NCI-H2029 treated with DMSO at 0.1 percent for 48 hours (cell line): ENCODE data around the gene GABBR2.
"Not testable (repeated sequence)": the region's sequence is repeated elsewhere in the genome, so short reads cannot be mapped to it uniquely, and the experiment has no call there.

Source experiments
- DNase-seq: peaks from one replicate; lab custom pipeline; 2025; lab: John Stamatoyannopoulos, UW

GABBR2 gene

DNA sequence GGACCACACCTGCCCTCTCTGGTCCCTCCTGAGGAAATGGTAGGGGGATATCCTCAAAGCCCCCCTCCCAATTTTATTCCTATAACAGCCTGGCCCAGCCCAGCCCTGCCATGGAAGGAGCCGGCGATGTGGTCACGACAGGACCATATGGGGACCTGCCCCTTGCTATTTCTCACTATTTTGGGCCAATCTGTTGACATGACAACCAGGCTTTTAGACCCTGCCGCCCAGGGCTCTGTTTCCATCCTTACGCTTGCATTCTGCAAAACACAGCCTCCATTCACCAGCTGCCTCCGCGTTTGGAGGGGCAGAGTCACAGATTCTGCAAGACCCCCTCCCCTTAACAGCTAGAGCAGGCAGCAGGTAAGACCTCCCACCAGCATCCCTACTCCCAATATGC, 112.2 kb downstream of the GABBR2 start:
- no peak for DNase-seq

DNA sequence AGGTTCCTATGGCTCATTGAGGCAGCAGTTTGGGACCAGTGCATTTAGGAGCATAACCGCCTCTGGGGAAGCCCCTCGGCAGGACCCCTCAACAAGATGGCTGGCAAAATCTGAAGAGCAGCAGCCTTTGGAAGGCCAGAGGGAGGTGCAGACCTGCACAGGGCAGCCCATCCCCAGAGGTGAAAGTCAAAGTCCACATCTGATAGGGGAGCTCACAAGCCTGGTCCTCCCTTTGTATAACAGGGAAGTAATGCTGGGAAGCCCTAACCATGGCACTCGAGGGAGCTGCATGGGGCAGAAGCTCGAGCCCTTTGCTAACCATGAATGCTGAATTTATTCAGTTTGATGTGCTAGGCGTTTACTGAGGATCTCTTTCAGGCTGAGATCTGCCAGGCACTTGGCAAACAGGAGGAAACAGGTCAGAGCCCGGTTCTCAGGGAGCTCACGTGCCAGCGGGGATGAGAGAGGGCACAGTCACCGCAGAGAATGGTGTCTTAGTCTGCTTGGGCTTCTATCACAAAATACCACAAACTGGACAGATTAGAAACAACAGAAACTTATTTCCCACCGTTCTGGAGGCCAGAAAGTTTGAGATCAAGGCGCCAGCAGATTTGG, 114.1 kb downstream of the GABBR2 start:
- no peak for DNase-seq

DNA sequence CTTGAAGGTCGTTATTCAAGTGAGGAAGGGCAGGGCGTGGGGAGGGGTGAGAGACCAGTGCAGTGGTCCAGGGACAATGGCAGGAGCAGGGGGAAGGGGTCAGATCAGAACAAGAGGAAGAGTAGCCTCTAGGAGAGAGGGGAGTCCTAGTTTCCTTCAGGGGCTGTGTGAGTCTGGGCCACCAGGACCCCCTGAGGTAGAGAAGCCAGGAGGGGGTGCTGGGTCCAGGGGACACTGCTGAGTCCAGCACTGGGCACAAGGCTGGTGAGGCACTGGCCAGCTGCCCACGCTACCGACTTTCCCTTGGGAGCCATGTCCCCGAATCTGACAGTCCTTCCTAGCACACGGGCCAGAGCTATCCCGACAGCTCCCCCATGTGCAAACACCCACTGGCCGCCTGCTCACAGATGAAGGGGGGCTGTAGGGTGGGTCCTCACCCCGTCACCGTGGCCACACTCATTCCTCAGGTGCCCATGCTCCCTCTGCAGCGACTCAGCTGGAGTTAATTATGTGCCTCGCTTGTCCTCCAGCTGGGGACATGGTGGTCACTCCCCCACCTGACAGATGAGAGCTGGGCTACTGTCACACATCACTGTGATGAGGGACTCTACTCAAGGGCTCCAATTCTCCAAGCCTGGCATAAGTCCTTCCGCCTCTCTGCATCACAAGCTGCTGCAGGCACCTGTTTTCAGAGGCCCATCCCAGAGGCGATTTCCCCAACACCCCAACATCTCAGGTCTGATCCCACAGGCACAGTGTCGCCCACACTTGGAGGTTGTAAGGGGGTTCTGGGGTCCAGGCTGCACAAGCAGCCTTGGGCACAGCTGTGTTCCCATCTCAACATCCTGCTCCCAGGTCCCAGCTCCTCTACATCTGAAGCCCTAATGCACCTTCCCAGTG, 115.1 kb downstream of the GABBR2 start:
- DNase-seq = no peak

DNA sequence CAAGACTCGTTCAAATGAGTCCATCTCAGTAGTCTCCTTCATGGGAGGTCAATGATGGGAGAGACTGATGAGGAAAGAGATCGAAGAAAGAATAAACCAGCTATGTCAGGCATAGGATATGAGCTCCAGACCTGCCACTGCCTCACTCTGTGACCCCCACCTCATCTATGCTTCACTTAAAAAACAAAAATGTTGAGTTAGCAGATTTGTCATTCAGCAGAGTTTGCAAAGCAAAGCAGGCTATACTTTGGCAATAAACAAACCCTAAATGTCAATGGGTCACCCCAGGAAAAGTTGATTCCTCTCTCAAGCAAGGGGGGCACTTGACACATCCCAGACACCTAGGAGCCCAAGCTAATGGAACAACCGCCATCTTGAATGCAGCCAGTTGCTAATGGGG, 117.0 kb downstream of the GABBR2 start:
- no peak for DNase-seq

DNA sequence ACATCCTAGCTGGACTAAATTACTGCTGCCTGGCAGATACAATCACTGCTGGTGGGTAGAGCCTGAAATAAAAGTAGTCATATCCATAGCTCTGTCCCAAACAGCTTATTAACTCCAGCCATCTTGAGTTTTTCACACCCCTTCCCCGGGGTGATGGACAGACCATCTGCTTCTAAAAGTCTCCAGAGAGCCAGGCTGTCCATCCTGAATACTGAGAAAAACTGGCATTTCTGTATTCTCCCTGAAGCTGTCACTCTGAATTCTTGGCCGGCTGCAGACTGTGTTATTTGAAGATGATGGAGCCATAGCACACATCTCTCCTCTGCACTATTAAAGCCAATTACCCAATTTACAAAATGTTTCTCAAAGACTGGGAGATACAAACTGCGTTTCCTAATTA, 118.6 kb downstream of the GABBR2 start:
- no peak for DNase-seq

DNA sequence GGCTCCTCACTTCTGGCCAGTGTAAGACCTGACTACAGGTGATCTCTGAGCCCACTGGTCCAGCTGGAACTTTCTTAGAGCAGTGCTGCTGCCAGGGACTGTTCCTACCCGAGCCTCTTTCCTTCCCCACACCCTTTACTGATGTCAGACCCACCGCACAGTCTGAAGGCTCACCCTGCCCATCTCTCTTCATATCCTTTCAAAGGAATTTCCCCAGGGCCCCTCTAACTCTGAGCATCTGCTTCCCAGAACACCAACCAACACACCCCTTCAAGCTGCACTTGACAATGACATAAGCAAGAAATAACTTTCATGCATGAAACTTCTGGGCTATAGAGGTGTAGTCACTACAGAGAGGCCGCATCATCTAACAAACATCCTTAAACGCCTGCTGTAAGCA, 119.6 kb downstream of the GABBR2 start:
- DNase-seq = no peak

DNA sequence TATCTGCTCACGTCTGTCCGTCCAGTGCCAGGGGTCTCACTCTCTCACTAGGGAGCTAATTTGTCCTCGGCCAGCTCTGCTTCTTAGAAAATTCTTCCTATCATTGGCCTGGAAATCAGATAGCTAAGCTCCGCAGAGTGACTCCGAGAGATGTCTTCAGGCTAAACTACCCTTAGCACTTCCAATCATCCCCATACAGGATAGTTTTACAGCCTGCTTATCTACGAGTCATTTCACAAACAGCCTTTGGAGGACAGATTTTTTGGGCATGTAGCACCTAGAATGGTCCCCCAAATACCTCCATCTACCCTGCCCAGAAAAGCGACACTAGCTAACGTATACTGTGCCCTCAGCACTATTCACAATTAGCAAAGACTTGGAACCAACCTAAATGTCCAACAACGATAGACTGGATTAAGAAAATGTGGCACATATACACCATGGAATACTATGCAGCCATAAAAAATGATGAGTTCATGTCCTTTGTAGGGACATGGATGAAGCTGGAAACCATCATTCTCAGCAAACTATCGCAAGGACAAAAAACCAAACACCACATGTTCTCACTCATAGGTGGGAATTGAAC, 123.8 kb downstream of the GABBR2 start:
- not testable (repeated sequence) for DNase-seq

DNA sequence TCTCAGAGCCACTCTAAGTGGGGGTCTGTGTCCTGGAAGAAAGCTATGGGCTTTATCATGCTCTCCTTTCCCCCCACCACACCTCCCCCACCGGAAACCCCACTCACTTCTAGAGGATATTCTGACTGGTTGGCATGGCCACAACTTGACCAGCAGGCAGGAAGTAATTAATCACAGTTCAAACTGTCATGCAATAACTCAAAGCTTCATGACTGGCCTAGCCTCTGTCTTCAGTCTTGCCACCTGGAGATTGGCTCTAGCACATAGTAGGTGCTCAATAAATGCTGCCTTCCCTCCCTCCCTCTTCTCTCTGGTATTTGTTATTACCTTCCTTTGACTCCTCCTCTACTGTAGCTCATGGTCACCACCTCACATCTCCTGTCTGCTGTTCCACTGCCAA, 124.7 kb downstream of the GABBR2 start:
- no peak for DNase-seq

DNA sequence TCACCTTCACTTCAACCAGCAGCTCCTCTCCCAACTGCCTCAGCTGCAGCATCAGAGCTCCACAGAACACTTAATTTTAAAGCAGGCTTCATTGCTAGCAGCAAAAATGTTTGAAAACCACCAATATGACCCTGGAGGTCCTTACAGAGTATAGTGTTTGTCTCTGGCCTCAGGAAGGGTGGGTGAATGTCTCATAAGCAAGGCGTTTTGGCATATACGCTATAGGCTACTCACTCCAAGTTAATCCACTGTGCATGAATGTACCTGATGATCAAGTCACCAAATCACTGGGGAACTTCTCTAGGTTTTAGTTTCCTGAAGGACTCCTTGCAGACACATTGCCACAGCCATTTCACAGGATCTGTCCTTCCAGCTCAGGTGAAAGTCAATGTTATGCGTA, 125.3 kb downstream of the GABBR2 start:
- DNase-seq = no peak

DNA sequence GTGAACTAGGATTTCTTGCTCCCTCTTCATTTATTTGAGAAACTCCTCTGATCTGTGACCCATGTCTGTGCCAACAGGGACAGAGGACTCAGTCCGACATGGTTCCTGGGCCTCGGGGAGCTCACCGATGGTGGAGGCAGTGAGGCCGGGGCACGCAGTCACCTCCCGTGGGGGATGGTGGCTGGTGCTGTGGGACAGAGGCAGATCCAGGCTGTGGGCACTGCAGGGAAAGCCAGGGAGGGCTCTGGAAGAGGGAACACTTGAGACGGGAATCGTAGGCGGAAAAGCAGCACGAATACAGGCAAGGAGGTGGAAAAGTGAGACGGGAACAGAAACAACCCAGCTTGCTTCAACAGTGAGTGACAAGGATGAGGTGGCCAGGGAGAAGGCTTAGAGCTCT, 127.8 kb downstream of the GABBR2 start:
- no peak for DNase-seq

DNA sequence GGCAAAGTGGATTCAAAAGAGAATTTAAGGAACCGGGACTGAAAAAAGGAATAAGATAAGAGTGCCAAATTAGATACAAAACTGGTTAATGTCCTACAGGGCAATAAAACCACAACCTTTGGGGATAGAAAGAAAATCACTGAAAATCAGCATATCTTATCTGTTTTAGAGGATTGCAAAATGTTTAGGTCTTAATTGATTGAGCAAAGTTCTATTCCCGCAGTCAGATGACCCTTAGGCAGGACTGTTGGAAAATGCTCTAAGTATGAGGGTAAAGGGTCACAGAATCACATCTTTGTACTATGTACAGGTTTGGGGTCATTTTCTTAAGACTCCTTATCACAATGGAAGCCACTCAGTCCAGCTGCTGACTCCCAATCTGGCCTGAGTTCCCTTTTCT, 129.0 kb downstream of the GABBR2 start:
- no peak for DNase-seq

DNA sequence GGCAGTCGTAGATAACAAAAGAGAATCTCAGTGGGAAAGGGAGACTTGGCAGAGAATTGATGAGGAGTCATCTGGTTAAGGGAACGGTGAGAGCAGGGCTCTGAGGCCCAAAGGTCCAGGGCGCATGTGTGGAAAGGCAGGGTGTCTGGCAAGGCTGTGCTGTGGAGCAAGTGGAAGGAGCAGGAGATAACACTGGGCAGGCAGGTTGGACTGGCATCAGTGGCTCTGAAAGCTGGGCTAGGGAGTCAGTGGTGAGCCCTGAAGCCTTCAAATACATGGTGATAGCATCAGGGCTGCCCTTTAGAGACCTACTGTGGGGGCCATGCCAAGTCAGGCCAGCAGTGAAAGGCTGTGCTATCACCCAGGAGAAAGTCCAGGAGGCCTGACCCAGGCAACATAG, 131.3 kb downstream of the GABBR2 start:
- no peak for DNase-seq

DNA sequence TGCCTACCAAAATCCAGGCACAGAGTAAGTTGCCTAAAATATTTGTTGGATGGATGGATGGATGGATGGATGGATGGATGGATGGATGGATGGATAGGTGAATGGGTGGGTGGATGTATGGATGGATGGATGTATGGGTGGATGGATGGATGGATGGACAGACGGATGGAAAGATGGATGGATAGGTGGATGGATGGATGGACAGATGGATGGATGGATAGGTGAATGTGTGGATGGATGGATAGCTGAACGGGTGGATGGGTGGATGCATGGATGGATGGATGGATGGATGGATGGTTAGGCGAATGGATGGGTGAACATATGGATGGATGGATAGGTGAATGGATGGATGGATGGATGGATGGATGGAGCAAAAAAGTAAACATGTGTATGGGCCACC, 131.9 kb downstream of the GABBR2 start:
- DNase-seq = no peak

DNA sequence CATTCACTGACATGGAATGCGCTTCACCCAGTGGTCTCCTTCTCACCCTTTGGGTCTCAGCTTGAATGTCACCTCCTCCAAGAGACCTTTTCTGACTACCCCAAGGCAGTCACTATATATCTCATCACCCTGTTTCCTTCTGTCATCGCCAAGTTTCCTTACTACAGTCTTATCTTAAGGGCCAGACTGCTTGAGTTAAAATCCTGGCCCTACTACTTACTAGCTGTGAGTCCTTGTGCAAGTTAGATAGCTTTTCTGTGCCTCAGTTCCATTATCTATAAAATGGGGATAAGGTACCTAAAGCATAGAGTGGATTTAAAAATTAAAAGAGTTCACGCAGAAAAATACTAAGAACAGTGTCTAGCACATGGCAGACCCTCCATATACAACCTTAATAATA, 132.4 kb downstream of the GABBR2 start:
- DNase-seq = no peak

DNA sequence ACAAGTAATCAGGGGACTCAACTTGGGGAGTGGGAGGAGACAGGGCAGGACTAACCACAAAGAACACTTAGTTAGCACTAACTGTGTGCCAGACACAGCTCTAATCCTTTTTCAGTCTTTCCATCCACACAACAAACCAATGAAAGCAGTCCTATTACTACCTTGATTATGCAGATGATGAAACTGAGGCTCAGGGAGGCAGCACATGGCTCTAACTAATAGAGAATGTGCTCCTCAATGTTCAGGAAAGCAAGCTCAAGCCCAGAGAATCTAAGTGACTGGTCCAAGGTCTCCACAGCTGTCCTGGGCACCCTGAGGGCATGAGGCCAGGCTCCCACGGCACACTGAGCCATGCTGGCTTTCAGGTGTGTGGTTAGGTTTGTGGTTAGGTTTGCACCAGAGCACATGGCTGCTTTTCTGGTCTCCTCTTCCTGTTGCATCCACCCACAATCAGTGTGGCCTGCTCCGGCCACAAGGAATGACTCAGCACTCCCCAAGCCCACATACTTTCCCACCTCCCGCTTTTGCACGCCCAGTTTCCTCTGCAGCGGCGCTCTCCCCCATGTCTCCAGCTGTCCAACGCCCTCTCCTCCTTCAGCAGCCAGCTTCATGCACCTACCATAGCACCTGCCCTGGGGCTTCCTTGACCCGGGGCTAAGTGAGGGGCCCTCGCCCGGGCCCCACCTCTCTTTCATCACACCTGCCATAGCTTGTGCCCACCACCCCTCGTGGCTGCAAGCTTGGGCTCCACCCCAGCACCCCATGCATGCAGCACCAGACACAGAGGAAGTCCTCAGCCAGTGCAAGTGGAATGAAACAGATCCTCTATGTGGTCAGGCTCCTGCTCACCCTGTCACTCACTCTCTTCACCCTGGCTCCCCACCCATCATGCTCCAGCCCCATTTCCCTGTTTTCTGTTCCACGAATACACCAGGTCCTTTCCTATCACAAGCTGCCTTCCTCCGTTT, 133.1 kb downstream of the GABBR2 start:
- no peak for DNase-seq

DNA sequence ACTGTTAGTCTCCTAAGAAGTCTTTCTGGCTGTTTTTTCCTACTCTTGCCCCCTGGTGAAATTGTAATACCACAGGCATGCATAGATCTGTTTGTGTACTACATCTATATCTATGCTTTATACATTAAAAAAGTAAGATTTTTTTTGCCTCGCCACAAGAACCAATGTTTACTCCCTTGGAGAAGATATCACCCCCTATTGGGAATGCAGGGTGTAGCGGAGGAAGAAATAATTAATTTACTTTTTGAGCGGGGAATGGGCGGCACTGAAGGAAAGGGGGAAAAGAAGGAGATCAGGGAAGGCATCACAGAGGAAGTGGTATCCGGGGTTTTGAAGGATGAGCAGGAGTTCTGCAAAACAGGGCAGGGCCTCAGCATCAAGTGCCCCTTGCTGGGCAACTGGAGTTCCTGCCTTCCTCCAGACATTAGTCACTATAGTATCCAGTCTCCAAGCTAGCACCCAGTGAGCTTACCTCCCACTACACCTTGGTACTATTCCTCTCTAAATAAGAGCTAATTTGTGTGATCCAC, 134.9 kb downstream of the GABBR2 start:
- DNase-seq = no peak

DNA sequence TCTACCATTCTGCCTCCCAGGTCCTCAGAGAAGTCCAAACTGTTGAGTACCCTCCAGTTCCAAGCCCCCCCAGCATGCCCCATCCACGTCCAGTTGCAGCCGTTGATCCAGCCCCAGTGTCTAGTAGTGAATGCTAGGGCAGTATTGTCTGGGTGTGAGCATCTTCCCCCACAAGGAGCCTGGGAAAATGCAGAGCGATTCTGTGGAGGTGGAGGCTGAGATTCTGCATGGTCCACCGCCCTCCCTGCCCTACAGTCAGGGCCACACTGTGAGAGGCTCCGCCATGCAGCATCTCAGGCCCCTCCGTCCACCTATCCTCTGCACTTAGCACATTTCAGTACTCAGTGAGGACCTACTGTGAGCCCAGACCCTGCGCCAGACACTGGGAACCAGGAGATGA, 135.9 kb downstream of the GABBR2 start:
- DNase-seq = no peak

DNA sequence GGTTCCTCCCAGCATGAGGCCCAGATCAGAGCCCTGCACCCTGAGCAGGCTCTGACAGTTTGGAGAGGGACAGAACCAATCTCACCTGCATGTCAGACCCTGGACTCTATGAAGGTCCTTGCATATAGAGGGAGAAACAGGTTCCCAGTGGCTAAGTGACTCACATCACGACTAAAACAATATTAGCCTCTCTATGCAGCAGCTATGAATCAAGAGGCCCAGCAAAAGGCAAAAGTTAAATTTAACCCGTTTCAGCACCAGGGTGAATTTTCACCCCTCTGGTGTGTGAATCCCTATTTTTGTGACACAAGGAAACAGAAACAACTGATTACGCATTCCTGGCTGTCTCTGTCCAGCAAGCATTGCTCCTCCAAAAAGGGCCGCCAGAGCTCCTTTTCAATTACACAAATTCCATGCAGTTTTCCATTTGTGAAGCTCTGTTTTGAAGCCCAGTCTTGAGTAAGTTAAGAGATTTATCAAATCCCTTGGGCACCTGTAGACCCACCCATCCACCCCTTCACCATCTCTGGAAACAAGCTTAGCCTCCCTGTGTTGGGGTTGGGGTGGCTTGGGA, 136.6 kb downstream of the GABBR2 start:
- DNase-seq = no peak

DNA sequence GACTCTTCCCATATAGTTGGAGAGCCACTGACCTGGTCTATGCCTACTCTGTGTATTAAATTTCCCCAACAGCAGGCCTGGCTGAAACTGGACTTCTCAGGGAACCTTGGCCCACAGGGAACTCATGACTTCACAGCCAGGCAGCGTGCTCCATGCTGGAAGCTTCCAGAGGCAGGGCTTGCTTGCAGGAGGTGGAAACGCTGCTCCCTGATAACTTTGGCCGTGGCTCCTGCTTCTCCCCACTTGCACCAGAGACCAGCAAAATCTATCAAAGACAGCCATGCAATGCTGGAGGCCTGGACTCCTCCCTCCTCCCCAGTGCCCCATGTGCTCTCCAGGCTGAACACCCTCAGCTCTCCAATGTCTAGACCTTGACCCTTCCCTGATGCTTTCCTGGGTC, 137.1 kb downstream of the GABBR2 start:
- no peak for DNase-seq

DNA sequence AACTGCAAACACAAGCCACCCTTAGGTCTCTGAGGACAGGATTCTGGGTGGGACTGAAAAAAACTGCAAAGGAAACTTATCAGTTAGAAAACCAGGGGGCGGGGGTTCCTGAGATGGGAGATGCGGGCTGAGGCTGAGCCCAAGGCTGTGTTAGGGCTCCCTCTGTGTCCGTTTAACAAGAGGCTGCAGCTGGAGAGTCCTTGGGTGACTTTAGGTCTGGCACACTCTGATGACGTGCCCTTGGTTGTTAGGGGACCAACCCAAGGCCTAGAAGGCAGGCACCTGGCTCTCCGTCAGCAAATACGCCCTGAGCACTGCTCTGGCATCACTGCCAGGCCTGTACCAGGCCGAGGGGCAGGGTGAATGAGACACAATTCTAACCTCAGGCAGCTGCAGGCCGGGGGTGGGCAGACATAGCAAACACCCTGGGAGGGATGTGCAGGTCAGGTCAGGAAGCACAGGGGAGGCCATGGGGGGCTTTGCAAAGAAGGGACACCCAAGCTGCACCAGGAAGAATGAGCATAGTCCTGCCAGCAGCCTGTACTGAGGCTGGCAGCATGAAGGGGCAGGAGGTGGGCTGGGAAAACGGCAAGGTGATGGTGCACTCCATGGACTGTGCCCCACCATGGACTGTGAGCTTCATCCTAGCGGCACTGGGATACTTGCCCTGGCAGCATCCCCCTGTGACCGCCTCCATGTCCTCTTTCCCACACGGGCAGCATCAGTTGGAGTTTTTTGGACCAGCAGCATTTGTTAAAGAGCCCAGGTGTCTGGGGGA, 137.9 kb downstream of the GABBR2 start:
- DNase-seq = no peak

DNA sequence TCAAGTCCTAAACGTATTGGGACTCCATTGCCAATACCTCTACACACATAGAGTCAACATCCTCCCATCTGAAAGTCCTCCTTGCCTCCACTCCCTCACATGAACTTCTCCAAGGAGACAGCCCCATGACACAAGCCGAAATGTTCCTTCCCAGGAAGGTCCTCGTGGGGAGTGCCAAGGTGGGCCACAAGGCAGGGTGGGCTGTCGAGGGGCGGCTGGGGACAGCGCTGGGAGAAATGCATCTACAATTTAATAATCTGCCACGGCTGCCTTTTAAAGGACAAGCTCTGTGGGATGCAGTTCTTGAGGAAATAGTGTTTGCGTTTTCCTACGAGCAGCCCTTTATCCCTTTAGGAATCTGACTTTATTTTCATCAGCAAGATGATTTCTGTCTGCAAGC, 138.7 kb downstream of the GABBR2 start:
- DNase-seq = no peak
